ENCODE data around the gene AKT1.

The AKT1 gene

DNA sequence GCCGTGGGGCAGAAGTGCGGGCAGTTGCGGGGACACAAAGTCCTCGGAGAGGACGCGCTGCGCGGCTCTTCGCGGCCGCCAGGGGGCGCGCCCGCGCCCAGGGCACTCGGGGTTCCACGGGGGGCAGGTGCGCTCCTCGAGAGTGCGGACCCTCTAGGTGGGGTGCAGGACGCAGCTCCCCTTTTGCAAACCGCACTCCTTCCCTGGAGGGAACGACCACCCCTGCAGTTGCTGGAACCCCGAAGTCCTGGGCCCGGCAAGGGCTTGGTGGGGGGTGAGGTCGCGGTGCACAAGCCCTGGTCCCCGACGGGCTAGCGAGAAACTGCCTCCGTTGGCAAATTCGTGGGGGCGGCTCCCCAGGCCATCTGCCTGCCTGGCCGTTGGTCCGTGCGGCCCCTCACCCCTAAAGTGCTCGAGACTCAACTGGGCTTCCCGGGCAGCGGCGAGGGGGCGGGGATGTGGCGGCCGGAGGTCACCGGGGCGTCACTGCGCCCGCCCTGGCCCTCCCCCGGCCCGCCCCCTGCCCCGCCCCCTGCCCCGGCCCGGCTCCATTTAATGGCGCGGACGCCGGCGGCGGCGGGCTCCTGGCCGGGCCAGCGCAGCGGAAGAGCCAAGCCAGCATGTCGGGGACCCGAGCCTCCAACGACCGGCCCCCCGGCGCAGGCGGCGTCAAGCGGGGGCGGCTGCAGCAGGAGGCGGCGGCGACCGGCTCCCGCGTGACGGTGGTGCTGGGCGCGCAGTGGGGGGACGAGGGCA is 71.7 kb downstream of the AKT1 start, which contains the start of gene ADSS1:
ADSS1 (plus strand) TSS at position 579 of the 756 bp plus-strand sequence; CDS start at position 621, 42 bp downstream.
- DNase-seq (ENCODE audit: low read depth), result peak; percentile 54

DNA sequence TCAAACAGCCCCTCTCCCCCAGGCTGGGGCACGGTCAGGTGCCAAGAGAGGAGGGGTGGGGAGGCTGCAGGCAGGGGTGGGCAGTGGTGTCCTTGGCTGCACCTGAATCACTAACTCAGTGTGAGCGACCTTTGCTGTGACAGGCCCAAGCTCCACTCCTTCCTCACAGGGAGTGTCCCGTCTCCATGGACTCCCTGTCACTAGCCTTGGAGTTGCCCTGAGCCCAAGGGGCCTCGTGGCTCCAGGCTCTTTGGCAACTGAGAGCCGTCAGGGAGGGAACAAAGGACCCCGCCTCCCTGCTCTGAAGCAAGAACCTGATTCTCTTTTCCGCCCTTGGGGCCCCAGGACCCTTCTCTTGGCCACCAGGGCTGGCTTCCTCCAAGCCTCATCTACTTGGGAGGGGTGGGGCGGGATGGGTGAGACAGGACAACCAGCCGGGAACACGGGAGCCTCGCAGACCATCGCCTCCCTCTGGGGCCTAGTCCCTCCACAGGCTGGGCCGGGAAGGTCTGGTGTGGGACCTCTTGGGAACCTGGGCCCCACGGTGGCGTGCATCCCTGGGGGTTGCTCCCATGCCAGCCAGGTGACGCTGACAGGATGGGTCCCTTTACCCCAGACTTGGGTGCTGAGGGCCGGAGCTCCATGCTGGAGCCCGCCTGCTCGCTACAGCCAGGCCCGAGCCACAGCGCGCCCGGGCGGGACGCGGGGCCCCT is 72.5 kb downstream of the AKT1 start:
- DNase-seq (ENCODE audit: low read depth), result no peak

DNA sequence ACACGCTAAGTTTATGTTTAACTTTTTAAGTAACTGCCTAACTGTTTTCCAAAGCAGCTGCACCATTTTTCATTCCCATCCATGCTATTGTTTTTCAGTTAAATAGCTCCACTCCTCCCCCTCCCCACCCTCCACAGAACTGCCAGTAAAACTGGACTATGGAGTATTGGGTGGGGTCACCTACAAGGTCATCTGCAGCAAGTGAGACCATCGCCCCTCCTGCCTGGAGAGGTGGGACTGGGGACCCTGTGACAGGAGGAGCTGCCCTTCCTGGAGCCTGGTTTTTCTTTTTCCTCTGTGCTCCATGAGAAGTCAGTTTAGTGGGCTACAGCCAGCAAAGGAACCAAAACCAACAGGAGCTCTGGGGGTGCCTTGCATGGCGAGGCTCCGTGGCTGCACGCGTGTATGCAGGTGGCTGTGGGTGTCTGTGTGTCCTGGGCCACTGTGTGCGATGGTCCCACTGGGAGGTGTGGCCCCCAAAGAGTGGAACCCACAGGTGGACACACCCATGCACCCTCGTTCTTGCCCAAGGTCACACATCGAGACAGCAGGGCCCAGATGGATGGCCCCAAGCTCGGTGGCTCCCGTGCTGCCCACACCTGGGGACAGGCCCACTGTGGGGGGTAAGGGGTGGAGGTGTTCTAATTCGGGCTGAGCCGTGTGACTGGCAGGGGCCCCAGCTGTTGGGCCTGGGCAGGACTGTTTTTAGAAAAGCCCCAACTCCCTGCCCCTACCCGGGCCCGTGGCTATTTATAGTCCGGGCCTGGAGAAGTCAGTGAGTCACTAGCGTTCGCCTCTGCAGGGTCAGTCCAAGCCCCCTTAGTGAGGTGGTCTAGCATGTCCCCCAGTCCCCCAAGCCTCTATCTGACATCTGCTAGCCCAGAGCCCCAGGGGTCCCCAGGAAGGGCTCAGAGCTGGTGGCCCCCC is 73.8 kb downstream of the AKT1 start:
- DNase-seq (ENCODE audit: low read depth), result no peak
